ENCODE results near the gene SLC39A7.

SLC39A7 gene

DNA sequence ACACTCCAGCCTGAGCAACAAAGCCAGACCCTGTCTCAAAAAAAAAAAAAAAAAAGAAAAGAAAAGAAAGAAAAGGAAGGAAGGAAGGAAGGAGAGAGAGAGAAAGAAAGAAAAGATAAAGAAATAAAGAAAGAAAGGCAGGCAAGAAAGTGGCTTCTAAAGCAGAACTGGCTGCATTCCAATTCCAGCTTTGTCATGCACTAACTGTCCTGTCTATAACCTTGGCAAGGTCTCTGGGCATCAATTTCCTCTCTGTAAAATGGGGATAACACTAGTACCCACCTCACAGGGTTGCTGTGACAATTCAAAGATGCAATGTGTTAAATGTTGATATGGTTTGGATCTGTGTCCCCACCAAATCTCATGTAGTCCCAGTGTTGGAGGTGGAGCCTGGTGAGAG, 35.7 kb downstream of the SLC39A7 start:
- Histone ChIP-seq H3K79me2 (ENCODE audit: insufficient read depth, low read length) (no peaks in the 10 kb centered on the region), H3K9me3 (ENCODE audit: insufficient read depth, low read length, severe bottlenecking) (no peaks in the 10 kb centered on the region), H3K4me1 (ENCODE audit: insufficient read depth, low read length) (no peaks in the 10 kb centered on the region), H3K4me3 (ENCODE audit: low read depth in 1 of 2, low read length in 2 of 2) (no peak overlapping the region), H4K20me1 (ENCODE audit: insufficient read depth, low read length) (no peaks in the 10 kb centered on the region), H3K9ac (ENCODE audit: low read depth, low read length) (no peak overlapping the region), H3K36me3 (ENCODE audit: insufficient read depth, low read length) (no peaks in the 10 kb centered on the region), H3K4me2 (ENCODE audit: insufficient read depth, low read length) (no peak overlapping the region), H2AFZ (ENCODE audit: low read depth, low read length) (no peak overlapping the region), H3K27me3 (ENCODE audit: insufficient read depth, low read length, poor library complexity) (peaks cover 25% of the 10 kb centered on the region), H3K27ac (ENCODE audit: low read length) (no peak overlapping the region)
- DNase-seq (no peak), ATAC-seq (ENCODE audit: insufficient read depth, low read depth) (no peak)
- TF ChIP-seq CTCF (IDR thresholded peaks at IDR 0.05; ENCODE audit: borderline replicate concordance, extremely low read depth, low read length, poor library complexity, severe bottlenecking) (no peak), EZH2 (IDR thresholded peaks at IDR 0.05; ENCODE audit: borderline replicate concordance, low read depth, low read length, severe bottlenecking) (no peak)

- Histone ChIP-seq H3K27me3 (ENCODE audit: insufficient read depth, low read length, poor library complexity) (peaks cover 25% of the 10 kb centered on the region), H2AFZ (ENCODE audit: low read depth, low read length) (no peak overlapping the region), H3K27ac (ENCODE audit: low read length) (no peak overlapping the region), H3K4me2 (ENCODE audit: insufficient read depth, low read length) (no peak overlapping the region), H3K4me3 (ENCODE audit: low read depth in 1 of 2, low read length in 2 of 2) (no peak overlapping the region), H3K9ac (ENCODE audit: low read depth, low read length) (no peak overlapping the region), H3K9me3 (ENCODE audit: insufficient read depth, low read length, severe bottlenecking) (no peaks in the 10 kb centered on the region), H3K79me2 (ENCODE audit: insufficient read depth, low read length) (no peaks in the 10 kb centered on the region), H3K36me3 (ENCODE audit: insufficient read depth, low read length) (no peaks in the 10 kb centered on the region), H4K20me1 (ENCODE audit: insufficient read depth, low read length) (no peaks in the 10 kb centered on the region), H3K4me1 (ENCODE audit: insufficient read depth, low read length) (no peaks in the 10 kb centered on the region)
- DNase-seq (no peak), ATAC-seq (ENCODE audit: insufficient read depth, low read depth) (no peak)
- no peak for TF ChIP-seq CTCF (IDR thresholded peaks at IDR 0.05; ENCODE audit: borderline replicate concordance, extremely low read depth, low read length, poor library complexity, severe bottlenecking)
- no peak for TF ChIP-seq EZH2 (IDR thresholded peaks at IDR 0.05; ENCODE audit: borderline replicate concordance, low read depth, low read length, severe bottlenecking)
These were observed 36.2 kb downstream of the SLC39A7 start for GRCh38 chr6:33236852-33237251.

- TF ChIP-seq EZH2 (IDR thresholded peaks at IDR 0.05; ENCODE audit: borderline replicate concordance, low read depth, low read length, severe bottlenecking) (no peak), CTCF (IDR thresholded peaks at IDR 0.05; ENCODE audit: borderline replicate concordance, extremely low read depth, low read length, poor library complexity, severe bottlenecking) (no peak)
- no peaks in the 10 kb centered on the region for H3K9me3 ChIP-seq (ENCODE audit: insufficient read depth, low read length, severe bottlenecking)
- ATAC-seq (ENCODE audit: insufficient read depth, low read depth) (no peak), DNase-seq (no peak)
- no peaks in the 10 kb centered on the region for H3K36me3 ChIP-seq (ENCODE audit: insufficient read depth, low read length)
- H3K4me1 ChIP-seq (ENCODE audit: insufficient read depth, low read length): no peaks in the 10 kb centered on the region
- no peaks in the 10 kb centered on the region for H3K79me2 ChIP-seq (ENCODE audit: insufficient read depth, low read length)
- no peak overlapping the region for H3K9ac ChIP-seq (ENCODE audit: low read depth, low read length)
- peaks cover 29% of the 10 kb centered on the region for H3K27me3 ChIP-seq (ENCODE audit: insufficient read depth, low read length, poor library complexity)
- H4K20me1 ChIP-seq (ENCODE audit: insufficient read depth, low read length): no peaks in the 10 kb centered on the region
- H3K4me3 ChIP-seq (ENCODE audit: low read depth in 1 of 2, low read length in 2 of 2): no peak overlapping the region
- H2AFZ ChIP-seq (ENCODE audit: low read depth, low read length): no peak overlapping the region
- H3K4me2 ChIP-seq (ENCODE audit: insufficient read depth, low read length): no peak overlapping the region
- H3K27ac ChIP-seq (ENCODE audit: low read length): no peak overlapping the region
These were observed 37.1 kb downstream of the SLC39A7 start for GRCh38 chr6:33237741-33238140.

DNA sequence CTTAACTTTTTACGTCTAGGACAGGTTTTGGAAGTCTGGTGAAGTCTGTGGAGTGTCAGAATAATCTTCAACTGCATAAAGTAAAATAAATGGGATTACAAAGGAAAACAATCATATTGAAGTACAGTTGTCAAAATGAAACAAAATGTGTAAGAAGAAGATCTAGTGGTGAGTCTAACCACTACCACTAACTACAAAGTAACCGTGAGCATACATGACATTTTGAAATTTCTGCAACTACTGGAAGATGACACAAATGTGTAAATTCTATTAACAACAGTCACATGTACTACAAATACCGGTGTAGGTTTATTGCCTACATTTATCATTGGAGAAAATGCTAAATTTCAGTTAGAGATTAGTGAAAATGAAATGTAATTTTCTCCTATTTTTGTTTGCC, 41.3 kb downstream of the SLC39A7 start:
- no peaks in the 10 kb centered on the region for H4K20me1 ChIP-seq (ENCODE audit: insufficient read depth, low read length)
- no peaks in the 10 kb centered on the region for H3K79me2 ChIP-seq (ENCODE audit: insufficient read depth, low read length)
- no peaks in the 10 kb centered on the region for H3K36me3 ChIP-seq (ENCODE audit: insufficient read depth, low read length)
- no peaks in the 10 kb centered on the region for H3K4me1 ChIP-seq (ENCODE audit: insufficient read depth, low read length)
- no peak overlapping the region for H3K4me3 ChIP-seq (ENCODE audit: low read depth in 1 of 2, low read length in 2 of 2)
- H3K27me3 ChIP-seq (ENCODE audit: insufficient read depth, low read length, poor library complexity): peaks cover 17% of the 10 kb centered on the region
- no peak for ATAC-seq (ENCODE audit: insufficient read depth, low read depth)
- no peak overlapping the region for H3K4me2 ChIP-seq (ENCODE audit: insufficient read depth, low read length)
- H2AFZ ChIP-seq (ENCODE audit: low read depth, low read length): no peak overlapping the region
- DNase-seq: no peak
- H3K9ac ChIP-seq (ENCODE audit: low read depth, low read length): no peak overlapping the region
- H3K27ac ChIP-seq (ENCODE audit: low read length): no peak overlapping the region
- no peaks in the 10 kb centered on the region for H3K9me3 ChIP-seq (ENCODE audit: insufficient read depth, low read length, severe bottlenecking)
- TF ChIP-seq EZH2 (IDR thresholded peaks at IDR 0.05; ENCODE audit: borderline replicate concordance, low read depth, low read length, severe bottlenecking) (no peak), CTCF (IDR thresholded peaks at IDR 0.05; ENCODE audit: borderline replicate concordance, extremely low read depth, low read length, poor library complexity, severe bottlenecking) (no peak)

Measured in DND-41 (cell line).